ENCODE measurements around the gene MTCL1.

Gene MTCL1

DNA sequence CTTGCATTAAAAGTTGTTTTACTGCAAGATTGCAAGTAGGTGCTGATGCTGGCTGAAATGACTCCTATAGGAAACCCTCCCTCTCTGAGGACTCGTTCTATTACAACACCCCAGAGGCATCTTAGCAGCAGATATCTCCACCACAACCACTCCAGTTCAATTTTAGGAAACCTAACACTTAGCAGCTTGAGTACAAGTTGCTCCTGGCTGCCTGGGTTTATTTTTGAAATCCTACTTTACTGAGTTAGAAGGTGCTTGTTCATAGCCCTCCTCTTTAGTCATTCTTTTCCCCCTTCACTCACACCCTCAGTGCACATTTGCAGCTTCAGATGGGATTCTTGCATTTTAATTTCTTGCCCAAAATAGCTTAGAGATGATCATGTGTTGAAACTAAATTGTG is 111.5 kb downstream of the MTCL1 start:
- no peak for DNase-seq

DNA sequence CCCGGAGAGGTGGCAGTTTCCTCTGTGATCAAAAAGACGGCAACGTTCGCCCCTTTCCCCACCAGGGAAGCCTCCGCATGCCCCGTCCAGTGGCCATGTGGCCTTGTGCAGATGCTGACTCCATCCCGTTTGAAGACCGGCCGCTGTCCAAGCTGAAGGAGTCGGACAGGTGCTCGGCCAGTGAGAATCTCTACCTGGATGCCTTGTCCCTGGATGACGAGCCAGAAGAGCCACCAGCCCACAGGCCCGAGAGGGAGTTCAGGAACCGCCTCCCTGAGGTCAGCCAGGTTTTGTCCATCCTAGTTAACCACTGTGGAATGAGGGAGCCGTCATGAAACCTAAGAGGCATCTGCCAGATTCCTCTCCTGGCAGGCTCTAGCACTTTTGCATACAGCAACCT is 113.6 kb downstream of the MTCL1 start:
- no peak for DNase-seq

DNA sequence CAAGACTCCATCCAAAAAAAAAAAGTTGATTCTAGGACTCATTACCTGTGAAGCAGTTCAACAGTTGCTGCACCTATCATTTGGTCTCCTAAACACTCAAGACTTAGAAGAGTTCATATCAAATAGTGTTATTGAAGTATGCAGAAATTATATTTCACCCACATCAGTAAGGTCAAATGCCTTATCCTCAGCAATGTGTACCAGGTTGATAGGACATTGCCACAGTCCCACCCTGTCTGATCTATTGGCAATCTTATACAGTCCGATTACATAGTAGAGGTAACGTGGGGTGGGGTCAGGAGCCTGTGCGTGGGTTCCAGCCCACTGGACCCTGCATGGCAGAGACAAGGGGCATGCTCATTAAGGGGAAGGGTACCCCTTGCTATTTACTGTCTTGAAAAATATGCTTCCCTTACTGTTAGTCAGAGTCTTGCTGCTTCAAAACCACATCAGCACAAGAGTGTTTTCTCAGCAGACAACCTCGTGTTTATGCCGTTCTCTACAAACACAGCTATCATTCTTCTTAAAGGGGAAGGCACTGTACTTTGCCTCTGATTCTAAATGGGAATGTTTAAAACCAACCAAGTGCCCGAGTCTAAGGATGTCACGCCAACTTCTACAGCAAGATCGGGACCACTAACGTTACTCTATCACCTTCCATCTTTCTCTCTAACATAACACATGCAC is 115.2 kb downstream of the MTCL1 start:
- no peak for DNase-seq

DNA sequence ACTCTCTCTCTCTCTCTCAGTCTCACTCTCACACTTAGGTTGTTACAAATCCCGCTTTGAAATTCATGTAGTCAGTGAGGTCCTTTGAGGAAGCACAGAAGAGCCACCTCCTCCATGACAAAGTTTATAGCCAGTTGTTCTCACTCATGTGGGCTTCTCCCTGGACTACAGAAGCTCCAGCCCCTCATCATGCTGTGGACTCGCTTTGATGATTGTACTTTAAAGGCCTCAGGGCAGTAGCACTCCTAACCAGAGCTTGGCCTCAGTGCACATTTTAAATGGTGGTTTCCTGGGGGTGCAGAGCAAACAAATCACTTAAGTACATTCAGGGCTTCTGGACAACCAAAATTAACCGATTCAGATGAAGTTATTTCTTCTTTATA is 115.7 kb downstream of the MTCL1 start:
- no peak for DNase-seq

DNA sequence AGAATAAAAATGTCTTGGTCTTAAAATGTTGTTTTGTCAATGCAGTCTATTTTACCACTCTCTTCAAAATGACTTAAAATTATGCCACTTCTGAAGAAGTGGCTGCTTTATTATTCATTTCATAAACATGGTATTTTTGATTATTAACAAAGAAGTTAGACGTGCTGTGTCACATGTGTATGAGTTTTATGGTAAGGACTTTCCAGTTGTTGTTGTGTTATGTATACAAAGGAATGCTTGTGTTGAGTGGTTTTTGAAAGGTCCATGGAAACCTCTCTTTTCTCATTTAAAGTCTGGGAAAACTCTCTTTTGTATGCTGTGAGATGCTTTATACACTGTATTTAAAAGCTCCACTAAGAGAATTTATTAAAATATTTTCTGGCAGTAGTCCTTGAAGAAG is 116.2 kb downstream of the MTCL1 start:
- DNase-seq, result no peak

DNA sequence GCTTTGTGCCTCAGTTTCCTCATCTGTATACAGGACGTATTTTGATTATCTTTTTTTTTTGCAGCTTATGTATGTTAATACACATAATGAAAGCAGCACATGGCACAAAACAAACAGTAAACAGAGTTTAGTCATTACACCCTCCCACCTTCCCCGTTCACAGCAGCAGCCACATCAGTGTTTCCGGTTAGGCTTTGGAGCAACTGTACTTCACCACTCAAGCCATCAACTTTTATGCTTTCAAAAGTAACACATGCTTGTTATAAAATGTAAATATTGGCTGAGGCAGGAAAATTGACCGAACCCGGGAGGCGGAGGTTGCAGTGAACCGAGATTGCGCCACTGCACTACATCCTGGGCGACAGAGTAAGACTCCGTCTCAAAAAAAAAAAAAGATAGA is 117.3 kb downstream of the MTCL1 start:
- no peak for DNase-seq

DNA sequence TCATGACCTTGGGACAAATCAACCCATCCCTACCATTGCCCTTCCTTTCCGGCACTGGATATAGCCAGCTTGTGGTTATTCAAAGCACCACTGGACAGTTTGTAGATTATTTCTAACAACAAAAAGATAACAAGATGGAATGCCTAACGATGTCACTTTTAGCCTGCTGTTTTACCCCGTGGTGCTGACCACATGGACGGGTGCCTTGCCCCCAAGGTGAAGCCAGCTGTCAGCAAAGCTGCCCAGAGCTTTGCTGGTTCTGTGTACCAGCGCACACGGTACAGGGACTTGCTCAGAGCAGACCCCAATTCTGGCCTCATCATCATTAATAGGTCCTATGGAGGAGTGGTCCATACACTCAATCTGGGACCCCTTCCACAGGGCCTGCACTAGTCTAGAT is 118.2 kb downstream of the MTCL1 start:
- no peak for DNase-seq

DNA sequence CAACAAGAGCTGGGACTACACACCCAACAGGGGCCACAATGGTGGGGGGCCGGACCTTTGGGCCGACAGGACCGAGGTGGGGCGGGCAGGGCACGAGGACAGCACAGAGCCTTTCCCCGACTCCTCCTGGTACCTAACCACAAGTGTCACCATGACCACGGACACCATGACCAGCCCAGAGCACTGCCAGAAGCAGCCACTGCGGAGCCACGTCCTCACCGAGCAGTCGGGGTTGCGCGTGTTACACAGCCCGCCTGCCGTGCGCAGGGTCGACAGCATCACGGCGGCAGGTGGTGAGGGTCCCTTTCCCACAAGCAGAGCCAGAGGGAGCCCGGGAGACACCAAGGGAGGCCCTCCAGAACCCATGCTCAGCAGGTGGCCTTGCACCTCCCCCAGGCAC is 119.5 kb downstream of the MTCL1 start:
- DNase-seq, result no peak

DNA sequence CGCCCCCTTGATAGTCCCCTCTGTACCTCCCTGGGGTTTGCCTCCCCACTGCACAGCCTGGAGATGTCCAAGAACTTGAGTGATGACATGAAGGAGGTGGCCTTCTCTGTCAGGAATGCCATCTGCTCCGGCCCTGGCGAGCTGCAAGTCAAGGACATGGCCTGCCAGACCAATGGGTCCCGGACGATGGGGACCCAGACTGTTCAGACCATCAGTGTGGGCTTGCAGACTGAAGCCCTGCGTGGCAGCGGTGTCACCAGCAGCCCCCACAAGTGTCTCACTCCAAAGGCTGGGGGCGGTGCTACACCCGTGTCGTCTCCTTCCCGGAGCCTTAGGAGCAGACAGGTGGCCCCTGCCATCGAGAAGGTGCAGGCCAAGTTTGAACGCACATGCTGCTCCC is 119.9 kb downstream of the MTCL1 start:
- DNase-seq, result no peak

DNA sequence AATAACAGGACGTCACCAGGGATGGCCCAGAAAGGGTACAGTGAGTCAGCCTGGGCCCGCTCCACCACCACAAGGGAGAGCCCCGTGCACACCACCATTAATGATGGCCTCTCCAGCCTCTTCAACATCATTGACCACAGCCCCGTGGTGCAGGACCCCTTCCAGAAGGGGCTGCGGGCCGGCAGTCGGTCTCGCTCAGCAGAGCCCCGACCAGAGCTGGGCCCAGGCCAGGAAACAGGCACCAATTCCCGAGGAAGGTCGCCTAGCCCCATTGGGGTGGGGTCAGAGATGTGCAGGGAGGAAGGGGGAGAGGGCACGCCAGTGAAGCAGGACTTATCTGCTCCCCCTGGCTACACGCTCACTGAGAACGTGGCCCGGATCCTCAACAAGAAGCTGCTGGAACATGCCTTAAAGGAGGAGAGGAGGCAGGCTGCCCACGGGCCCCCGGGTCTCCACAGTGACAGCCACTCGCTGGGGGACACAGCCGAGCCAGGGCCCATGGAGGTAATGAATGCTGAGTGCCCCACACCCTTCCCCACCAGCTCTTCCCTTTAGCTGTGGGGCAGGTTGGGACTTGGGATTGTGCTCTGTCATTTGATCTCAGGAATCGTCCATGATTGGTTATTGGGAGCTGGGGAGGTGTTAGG is 120.5 kb downstream of the MTCL1 start:
- no peak for DNase-seq

DNA sequence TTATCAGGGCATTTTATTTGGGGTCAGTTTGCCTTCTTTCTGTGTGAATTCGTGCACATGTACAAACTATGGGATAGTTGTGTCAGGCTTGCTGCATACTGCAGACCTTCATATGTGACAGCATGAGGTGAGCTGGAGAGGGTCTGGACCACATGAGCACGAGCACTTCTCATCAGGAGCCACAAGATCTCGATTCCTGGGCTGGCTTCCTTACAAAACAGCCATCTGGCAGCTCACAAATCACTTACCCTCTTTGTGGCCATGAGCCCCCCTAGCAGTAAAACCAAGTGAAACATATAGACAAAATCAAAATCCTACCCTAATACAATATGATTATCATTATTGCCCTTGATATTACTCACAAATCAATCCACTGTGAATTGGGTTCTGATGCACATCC is 121.2 kb downstream of the MTCL1 start:
- DNase-seq, result no peak

DNA sequence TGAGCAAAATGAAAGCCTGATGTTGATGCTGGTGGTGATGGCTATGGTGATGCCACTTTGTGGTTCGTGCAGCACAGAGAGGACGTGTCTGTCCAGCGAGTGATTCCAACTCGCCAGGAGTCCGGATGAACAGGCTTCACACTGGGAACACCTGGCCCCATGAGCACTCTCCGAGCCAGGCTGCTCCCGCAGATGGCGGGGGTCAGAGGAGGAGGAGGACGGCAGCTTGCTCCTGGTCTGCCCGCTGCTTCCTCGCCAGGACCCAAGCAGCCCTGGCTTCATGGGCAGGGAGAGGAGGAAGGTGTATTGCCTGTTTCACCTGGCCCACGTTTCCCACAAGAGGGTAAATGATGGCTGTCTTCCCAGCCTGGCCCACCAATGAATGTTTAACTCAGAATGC is 121.6 kb downstream of the MTCL1 start:
- DNase-seq, result no peak

DNA sequence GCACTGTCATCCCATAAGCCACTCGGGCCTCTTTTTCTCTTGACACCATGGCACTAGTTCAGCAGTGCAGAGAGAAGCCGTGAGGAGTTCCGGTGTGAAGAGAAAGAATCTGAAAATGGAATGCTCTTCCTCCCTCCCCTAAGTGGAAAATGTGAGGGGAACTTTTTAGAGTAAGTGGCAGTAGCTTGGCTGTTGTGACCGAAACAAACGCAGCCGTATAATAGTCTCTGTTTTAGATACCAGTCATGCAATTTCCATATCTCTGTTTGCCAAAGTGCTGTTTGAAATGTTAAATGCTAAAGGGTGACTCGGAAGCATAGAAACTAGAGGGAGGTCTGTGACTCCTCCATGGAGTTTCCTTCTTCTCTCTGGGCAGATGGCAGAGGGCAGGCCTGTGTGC is 122.9 kb downstream of the MTCL1 start:
- DNase-seq, result no peak

DNA sequence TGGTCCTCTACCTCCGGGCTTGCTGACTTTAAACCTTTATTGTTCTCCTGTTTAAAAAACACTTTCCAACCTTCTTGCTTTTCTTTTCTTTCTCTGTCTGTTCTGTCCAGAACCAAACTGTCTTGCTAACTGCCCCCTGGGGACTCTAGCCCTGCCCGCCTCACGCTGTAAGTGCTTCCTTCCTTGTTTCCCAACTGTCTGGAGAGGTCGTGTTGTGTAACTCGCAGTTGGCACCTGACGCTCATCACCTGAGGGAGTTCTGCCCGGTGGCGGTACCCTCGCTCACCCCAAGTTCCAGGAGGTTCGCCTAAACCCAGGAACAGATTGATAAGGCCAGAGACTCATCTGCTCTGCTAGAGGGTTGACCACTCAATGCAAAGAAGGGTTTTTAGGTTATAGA is 123.4 kb downstream of the MTCL1 start:
- DNase-seq, result no peak

DNA sequence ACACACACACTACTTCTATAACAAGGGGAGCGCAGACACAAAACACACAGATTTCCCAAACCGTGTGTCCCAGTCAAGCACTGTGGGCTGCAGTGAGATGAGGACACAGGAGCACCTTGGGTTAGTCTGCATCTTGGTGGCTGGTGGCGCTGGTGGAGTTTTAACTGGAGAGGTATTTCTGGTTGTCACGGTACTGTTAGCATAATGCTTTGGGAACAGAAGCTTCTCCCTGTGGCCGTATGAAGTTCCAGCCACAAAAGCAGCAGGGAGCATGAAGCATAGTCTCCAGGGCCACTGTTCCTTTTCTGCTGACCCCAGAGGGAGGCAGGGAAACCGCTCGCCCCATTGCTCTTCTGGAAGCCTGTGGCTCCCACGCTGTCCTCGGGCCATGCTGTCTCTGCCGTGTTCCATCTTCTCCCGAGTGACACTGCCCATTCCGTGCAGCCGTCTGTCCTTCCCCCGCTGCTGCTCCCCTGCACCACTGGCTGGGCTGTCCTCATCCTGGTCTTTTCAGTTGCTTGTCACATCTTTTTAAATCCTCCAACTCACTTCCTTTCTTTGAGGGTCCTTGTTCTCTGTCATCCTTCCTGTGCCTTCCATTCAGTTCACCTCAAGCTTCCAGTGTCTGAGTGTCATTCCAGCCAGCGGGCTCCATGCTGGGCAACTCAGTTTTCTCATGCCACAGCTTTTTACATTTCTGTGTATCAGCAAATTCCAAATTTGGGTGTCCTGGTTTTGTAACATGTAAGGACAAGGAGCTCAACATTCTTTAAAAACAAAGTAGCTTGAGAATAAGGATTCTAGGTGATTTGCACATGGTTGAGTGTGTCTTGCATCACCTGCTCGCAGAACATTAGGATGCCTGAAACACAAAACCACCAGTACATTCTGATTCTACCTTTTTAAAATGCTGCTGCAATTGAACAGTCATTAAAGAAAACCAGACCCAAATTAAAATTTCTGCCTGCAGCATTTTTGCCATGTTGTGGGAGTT is 125.0 kb downstream of the MTCL1 start:
- no peak for DNase-seq

DNA sequence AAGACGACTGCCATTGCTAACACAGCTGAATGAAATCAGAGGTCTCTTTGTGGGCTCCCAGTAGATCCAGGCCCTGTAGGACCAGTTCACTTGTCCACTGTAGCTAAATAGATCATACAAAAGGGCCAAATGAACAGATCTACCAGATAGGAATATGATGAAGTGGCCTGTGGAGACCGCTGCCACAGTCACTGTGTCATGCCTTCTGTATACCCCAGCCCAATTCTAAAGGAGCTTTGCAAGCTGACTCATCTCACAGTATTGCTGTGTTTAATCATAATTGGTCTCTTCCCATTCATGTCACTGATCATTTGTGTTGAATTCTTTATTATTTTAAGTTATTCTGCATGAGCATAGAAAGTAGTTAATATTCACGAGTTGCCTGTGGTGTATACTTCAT is 125.8 kb downstream of the MTCL1 start:
- no peak for DNase-seq

DNA sequence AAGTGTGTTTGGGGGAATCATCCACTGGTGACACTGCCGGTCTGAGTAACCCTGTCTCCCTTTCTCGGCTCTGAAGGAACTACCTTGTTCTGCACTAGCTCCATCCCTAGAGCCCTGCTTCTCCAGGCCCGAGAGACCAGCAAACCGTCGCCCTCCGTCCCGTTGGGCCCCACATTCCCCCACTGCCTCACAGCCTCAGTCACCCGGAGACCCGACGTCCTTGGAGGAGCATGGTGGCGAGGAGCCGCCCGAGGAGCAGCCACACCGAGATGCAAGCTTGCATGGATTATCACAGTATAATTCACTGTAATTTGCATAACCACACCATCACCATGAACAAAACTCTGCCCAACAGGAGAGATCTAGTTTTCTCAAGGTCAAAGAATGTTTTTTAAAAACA is 126.2 kb downstream of the MTCL1 start:
- DNase-seq, result no peak

DNA sequence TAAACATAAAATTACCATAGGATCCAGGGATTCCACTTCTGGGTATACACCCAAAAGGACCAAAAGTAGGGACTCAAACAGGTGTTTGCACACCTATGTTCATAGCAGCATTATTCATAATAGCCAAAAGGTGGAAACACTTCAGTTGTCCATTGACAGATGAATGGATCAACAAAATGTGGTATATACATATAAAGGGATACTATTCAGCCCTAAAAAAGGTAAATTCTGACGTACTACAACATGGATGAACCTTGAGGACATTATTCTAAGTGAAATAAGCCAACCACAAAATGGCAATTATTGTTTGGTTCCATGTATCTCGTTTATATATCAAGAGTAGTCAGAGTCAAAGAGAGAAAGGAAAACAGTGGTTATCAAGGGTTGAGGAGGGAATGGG is 128.1 kb downstream of the MTCL1 start:
- no peak for DNase-seq

DNA sequence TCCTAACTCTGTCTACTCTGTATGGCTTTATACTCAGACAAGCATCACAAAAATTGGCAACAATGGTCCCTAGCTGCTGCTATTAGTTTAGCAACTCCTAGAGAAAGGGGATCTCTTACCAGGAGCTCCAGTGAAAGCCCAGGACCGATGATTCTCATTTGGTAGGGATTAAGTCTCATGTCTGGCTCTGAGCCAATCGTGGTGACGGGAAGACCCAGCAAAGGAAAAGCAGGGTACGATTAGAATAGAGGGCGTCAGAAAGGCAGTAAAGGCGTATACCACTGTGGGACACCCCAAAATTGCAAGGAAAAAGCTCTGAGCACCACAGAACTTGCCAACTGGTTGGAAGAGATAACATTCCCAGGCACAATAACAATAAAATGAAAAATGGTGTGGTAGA is 129.5 kb downstream of the MTCL1 start:
- DNase-seq, result no peak

DNA sequence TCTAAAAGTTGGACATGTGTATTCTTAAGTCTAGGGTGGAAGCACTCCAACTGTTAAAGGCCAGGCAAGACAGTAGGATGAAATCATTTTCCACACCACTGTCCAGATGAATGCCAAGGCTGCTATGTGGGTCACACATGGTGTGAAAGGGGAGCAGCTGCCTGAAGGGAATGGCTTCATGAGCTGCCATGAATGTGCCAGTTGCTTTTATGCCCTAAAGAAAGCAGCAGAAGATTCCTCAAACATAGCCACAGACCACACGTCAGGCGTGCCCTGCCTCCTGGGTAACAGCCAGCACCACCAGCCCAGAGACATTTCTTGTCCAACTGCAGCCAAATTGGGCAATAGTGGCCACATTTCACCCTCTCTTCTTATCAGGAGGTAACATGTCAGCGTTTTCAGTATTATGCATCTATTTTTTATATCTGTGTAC is 130.2 kb downstream of the MTCL1 start:
- no peak for DNase-seq

DNA sequence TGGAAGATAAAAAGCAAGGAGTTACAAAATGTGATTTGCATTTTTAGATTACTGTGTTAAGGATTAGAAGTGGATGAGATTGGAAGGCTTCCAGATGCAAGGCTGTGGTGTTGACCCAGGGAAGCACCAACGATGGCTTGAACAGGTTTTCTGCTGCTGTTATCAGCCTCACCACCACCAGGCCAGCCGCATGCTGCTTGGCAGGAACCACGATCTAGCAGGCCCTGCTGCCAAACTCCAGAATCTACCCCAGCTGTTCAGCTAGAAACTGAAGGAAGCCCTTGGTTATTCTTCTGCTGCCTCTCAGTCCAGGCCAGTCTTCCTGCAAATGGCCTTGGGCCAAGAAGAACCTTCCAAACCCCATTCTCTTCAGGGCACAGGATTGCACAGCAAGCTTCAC is 133.9 kb downstream of the MTCL1 start:
- no peak for DNase-seq

DNA sequence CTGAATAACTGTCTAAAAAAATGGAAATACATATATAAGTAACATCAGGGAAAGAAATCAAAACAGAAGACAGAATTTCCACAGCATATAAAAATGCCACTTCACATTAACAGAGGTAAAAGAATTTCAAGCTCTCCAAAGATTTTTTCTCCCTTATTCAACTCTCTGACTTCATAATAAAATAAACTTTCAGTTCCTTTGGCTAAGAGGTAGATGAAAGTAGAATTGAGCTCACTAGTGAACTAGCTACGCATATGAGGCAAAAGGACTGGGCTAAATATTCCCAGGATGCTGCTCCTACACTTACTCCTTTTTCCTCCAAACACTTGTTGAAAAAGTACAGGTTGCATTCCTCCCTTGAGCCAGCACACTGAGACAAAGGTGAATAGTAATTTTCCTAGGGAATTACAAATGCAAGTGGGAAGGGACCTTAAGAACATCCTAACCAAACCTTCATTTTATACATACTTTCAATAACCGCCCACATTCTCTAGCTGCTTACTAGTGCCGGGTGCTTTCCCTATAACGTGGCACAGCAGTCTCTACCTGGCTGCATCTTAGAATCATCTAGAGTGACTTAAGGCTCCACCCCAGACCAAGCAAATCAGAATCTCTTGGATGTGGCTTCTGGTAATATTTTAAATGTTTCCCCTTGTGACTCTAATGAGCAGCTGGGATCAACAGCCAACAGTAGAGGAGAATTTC is 136.6 kb downstream of the MTCL1 start:
- no peak for DNase-seq

DNA sequence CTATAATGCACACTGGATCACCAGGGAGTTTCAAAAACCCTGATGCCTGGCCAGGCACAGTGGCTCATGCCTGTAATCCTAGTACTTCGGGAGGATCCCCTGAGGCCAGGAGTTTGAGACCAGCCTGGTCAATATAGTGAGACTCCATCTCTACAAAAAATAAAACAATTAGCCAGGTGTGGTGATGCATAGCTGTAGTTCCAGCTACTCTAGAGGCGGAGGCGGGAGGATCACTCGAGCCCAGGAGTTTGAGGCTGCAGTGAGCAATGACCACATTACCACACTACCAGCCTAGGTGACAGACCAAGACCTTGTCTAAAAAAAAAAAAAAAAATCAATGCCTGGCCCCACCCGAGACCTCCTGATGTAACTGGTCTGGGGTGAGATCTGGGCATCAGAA is 137.2 kb downstream of the MTCL1 start:
- no peak for DNase-seq

All from CD4-positive, alpha-beta T cell treated with Interleukin-1 beta for 1 hour (primary cell).